H9 (cell line): Measurements from ENCODE around the gene CEBPZ. TPM values are rescaled to one million over a fixed set of nuclear protein-coding genes. Genes with fewer than 3 reads are reported as not detected.
A peak's percentile ranks its signal among the peaks of the same experiment; 100 is the strongest.

Source experiments
- DNase-seq: peaks from one replicate; pipeline ENCODE4 v3.0.0-alpha.2; 2017
- H2AFZ ChIP-seq: one replicate; pipeline ENCODE4 v1.6.1; 2013; ENCODE audit warnings: mild to moderate bottlenecking, low read length, control low read depth, moderate library complexity
- H2AK5ac ChIP-seq: 2 replicates; pipeline ENCODE4 v1.6.1; 2013; ENCODE audit warnings: low read length, control low read depth, mixed read lengths; ENCODE audit not compliant: insufficient read length
- H2BK120ac ChIP-seq: one replicate; pipeline ENCODE4 v1.6.1; 2013; ENCODE audit warnings: low read depth, mild to moderate bottlenecking, low read length, control low read depth, inconsistent platforms; ENCODE audit not compliant: poor library complexity, severe bottlenecking
- H2BK12ac ChIP-seq: 2 replicates; pipeline ENCODE4 v1.6.1; 2013; ENCODE audit warnings: low read length, control low read depth, mixed read lengths, low read depth; ENCODE audit not compliant: insufficient read length
- H2BK15ac ChIP-seq: 2 replicates; pipeline ENCODE4 v1.6.1; 2013; ENCODE audit warnings: low read depth, low read length, control low read depth
- H2BK20ac ChIP-seq: one replicate; pipeline ENCODE4 v1.6.1; 2013; ENCODE audit warnings: low read depth, mild to moderate bottlenecking, low read length, control low read depth, inconsistent platforms; ENCODE audit not compliant: poor library complexity, severe bottlenecking
- H2BK5ac ChIP-seq: 2 replicates; pipeline ENCODE4 v1.6.1; 2013; ENCODE audit warnings: low read length, control low read depth, mixed read lengths; ENCODE audit not compliant: insufficient read length
- H3K14ac ChIP-seq: 2 replicates; pipeline ENCODE4 v1.6.1; 2013; ENCODE audit warnings: low read length, control low read depth; ENCODE audit not compliant: insufficient read depth
- H3K18ac ChIP-seq: 2 replicates; pipeline ENCODE4 v1.6.1; 2013; ENCODE audit warnings: low read depth, mild to moderate bottlenecking, mixed read lengths, low read length, control low read depth; ENCODE audit not compliant: insufficient read length
- H3K23ac ChIP-seq: 2 replicates; pipeline ENCODE4 v1.6.1; 2013; ENCODE audit warnings: low read length, control low read depth, mixed read lengths, low read depth; ENCODE audit not compliant: insufficient read length
- H3K23me2 ChIP-seq: 2 replicates; pipeline ENCODE4 v1.6.1; 2013; ENCODE audit warnings: low read depth, mild to moderate bottlenecking, mixed read lengths, low read length, control low read depth; ENCODE audit not compliant: insufficient read length, poor library complexity, severe bottlenecking
- H3K27ac ChIP-seq: 2 replicates; pipeline ENCODE4 v1.5.1; 2013; ENCODE audit warnings: low read length, control low read depth, mixed read lengths, low read depth; ENCODE audit not compliant: insufficient read length
- H3K27me3 ChIP-seq: 2 replicates; pipeline ENCODE4 v1.6.1; 2013; ENCODE audit warnings: low read length, control low read depth, inconsistent platforms; ENCODE audit not compliant: insufficient read depth
- H3K4ac ChIP-seq: 2 replicates; pipeline ENCODE4 v1.6.1; 2013; ENCODE audit warnings: low read depth, mild to moderate bottlenecking, control low read depth, inconsistent platforms, low read length, moderate library complexity
- H3K4me1 ChIP-seq: 2 replicates; pipeline ENCODE4 v1.6.1; 2013; ENCODE audit warnings: low read length, control low read depth, inconsistent platforms; ENCODE audit not compliant: insufficient read depth
- H3K4me2 ChIP-seq: 2 replicates; pipeline ENCODE4 v1.6.1; 2013; ENCODE audit warnings: low read length, control low read depth, mixed read lengths; ENCODE audit not compliant: insufficient read length, insufficient read depth
- H3K56ac ChIP-seq: 2 replicates; pipeline ENCODE4 v1.6.1; 2013; ENCODE audit warnings: low read depth, mild to moderate bottlenecking, mixed read lengths, low read length, control low read depth; ENCODE audit not compliant: insufficient read length
- H3K79me1 ChIP-seq: 2 replicates; pipeline ENCODE4 v1.6.1; 2013; ENCODE audit warnings: low read depth, mild to moderate bottlenecking, moderate library complexity, low read length, control low read depth, inconsistent platforms; ENCODE audit not compliant: insufficient read depth, poor library complexity, severe bottlenecking
- H3K79me2 ChIP-seq: 2 replicates; pipeline ENCODE4 v1.6.1; 2013; ENCODE audit warnings: low read length, control low read depth, inconsistent platforms; ENCODE audit not compliant: insufficient read depth
- H3K9ac ChIP-seq: 2 replicates; pipeline ENCODE4 v1.6.1; 2013; ENCODE audit warnings: low read length, control low read depth, mixed read lengths; ENCODE audit not compliant: insufficient read length; ENCODE audit errors: extremely low read depth
- H3K9me3 ChIP-seq: one replicate; pipeline ENCODE4 v1.6.1; 2013; ENCODE audit warnings: low read depth, low read length, inconsistent platforms; ENCODE audit not compliant: control insufficient read depth
- H3T11ph ChIP-seq: one replicate; pipeline ENCODE4 v1.6.1; 2013; ENCODE audit warnings: mild to moderate bottlenecking, low read length, control low read depth, inconsistent platforms
- H4K20me1 ChIP-seq: one replicate; pipeline ENCODE4 v1.6.1; 2013; ENCODE audit not compliant: control insufficient read depth, insufficient read length, insufficient read depth
- H4K5ac ChIP-seq: 2 replicates; pipeline ENCODE4 v1.6.1; 2013; ENCODE audit warnings: low read depth, mild to moderate bottlenecking, mixed read lengths, low read length, control low read depth; ENCODE audit not compliant: insufficient read length
- H4K8ac ChIP-seq: replicated peaks from 2 replicates; pipeline ENCODE4 v1.6.1; 2013; ENCODE audit warnings: low read length, control low read depth, mixed read lengths, low read depth; ENCODE audit not compliant: insufficient read length
- H4K91ac ChIP-seq: 2 replicates; pipeline ENCODE4 v1.6.1; 2013; ENCODE audit warnings: low read depth, mild to moderate bottlenecking, moderate library complexity, mixed read lengths, low read length, control low read depth; ENCODE audit not compliant: insufficient read length
- H3K27ac Mint-ChIP-seq, 3 experiments: 2 replicates in 2 of 3; 3 replicates in 1 of 3; pipeline ENCODE4 v1.8.0; 2020 to 2021; ENCODE audit warnings: mixed read lengths in 3 of 3, mild to moderate bottlenecking in 1 of 3, moderate library complexity in 1 of 3
- H3K27me3 Mint-ChIP-seq: 2 replicates; pipeline ENCODE4 v1.8.0; 2021; ENCODE audit warnings: low read depth, mild to moderate bottlenecking, moderate library complexity, mixed read lengths
- H3K36me3 Mint-ChIP-seq, 3 experiments: 2 replicates in 2 of 3; 3 replicates in 1 of 3; pipeline ENCODE4 v1.8.0; 2020 to 2021; ENCODE audit warnings: low read depth in 3 of 3, mixed read lengths in 3 of 3; ENCODE audit not compliant: insufficient read depth in 1 of 3
- H3K4me1 Mint-ChIP-seq, 2 experiments: 2 replicates each; pipeline ENCODE4 v1.8.0; 2020; ENCODE audit warnings: mixed read lengths in 2 of 2
- H3K4me3 Mint-ChIP-seq, 2 experiments: 2 replicates in 1 of 2; 3 replicates in 1 of 2; pipeline ENCODE4 v1.8.0; 2020 to 2021; ENCODE audit warnings: mild to moderate bottlenecking in 2 of 2, mixed read lengths in 2 of 2, moderate library complexity in 1 of 2
- H3K9me3 Mint-ChIP-seq, 2 experiments: 2 replicates in 1 of 2; 3 replicates in 1 of 2; pipeline ENCODE4 v1.8.0; 2020; ENCODE audit warnings: mild to moderate bottlenecking in 2 of 2, mixed read lengths in 2 of 2, moderate library complexity in 1 of 2
- CTCF ChIP-seq: fragments of 200-600 bp; sonication (generic); conservative IDR thresholded peaks from 3 replicates; pipeline ENCODE4 v1.8.0; 2021; ENCODE audit warnings: antibody characterized with exemption, mild to moderate bottlenecking
- WGBS: extraction: QIAGEN DNeasy Blood & Tissue Kit; methylation state at CpG from one replicate; pipeline ENCODE4 v1.1.7; 2013; ENCODE audit warnings: missing lambda C conversion rate, low lambda C conversion rate, mixed read lengths; ENCODE audit not compliant: insufficient read length; ENCODE audit errors: extremely low coverage; 5-methylcytosine and 5-hydroxymethylcytosine counted together
- total RNA-seq: library from RNA; stranded (reverse); gene quantifications from 2 replicates; pipeline ENCODE4 v1.2.1, GENCODE V29; 2021

CEBPZ gene
- total RNA-seq, 1 experiment from 2014 or later = 281 TPM

- H3K23ac ChIP-seq = no peak overlapping the region
- H3K9me3 ChIP-seq = no peaks in the 10 kb centered on the region
- Mint-ChIP-seq H3K36me3 (peaks cover 10 to 26% (median 22%) of the 10 kb centered on the region in 3 experiments), H3K27ac (0 out of 7 replicates have a peak overlapping the region, but pooled peaks of 1 of the 3 experiments have one; percentile 2), H3K4me3 (no peak overlapping the region), H3K9me3 (no peaks in the 10 kb centered on the region), H3K27me3 (peaks cover 4% of the 10 kb centered on the region; the same call in 1 of the 2 replicates), H3K4me1 (peaks cover 41 to 52% of the 10 kb centered on the region in 2 experiments)
- H3K79me2 ChIP-seq = no peaks in the 10 kb centered on the region; the same call in 1 of the 2 replicates
- no peak overlapping the region for H2BK15ac ChIP-seq
- H3K27ac ChIP-seq = no peak overlapping the region
- no peak overlapping the region for H4K91ac ChIP-seq
- H3K14ac ChIP-seq = no peak overlapping the region
- no peak overlapping the region for H2BK12ac ChIP-seq
- no peak overlapping the region for H3K4me2 ChIP-seq
- no peak overlapping the region for H3K18ac ChIP-seq
- no peak overlapping the region for H4K8ac ChIP-seq
- no peak for DNase-seq
- H2BK20ac ChIP-seq = no peak overlapping the region
- H3K79me1 ChIP-seq = peaks cover 3% of the 10 kb centered on the region
- no peak for TF ChIP-seq CTCF
- H3K9ac ChIP-seq = no peak overlapping the region
- no peak overlapping the region for H4K5ac ChIP-seq
- H3K4me1 ChIP-seq = no peaks in the 10 kb centered on the region
- H3K27me3 ChIP-seq = no peaks in the 10 kb centered on the region
- H4K20me1 ChIP-seq = no peaks in the 10 kb centered on the region
- H3T11ph ChIP-seq = no peak overlapping the region
- H2AFZ ChIP-seq = no peak overlapping the region
- H2AK5ac ChIP-seq = no peak overlapping the region
- no peak overlapping the region for H3K56ac ChIP-seq
- WGBS = no CpG with 5 or more reads among the region's 4 CpGs
- H2BK5ac ChIP-seq = no peak overlapping the region
- peaks cover 9% of the 10 kb centered on the region for H3K23me2 ChIP-seq
- H2BK120ac ChIP-seq = no peak overlapping the region
- no peak overlapping the region for H3K4ac ChIP-seq
Measured at GRCh38 chr2:37154785-37155184, 76.6 kb downstream of the CEBPZ start.
